T-helper 17 cell (primary cell): ENCODE data around the gene KDM8. TPM values are rescaled to one million over a fixed set of nuclear protein-coding genes. Genes with fewer than 3 reads are reported as not detected.
"Not testable (repeated sequence)": the region's sequence is repeated elsewhere in the genome, so short reads cannot be mapped to it uniquely, and the experiment has no call there.

Experiments
- ATAC-seq: fragments of 150-1000 bp; cut with Tn5 transposase; 2 replicates; pipeline ENCODE4 v1.10.0; 2021; ENCODE audit warnings: mild to moderate bottlenecking, moderate library complexity
- DNase-seq, 3 donors: peaks; one replicate each; pipeline versions ENCODE4 v3.0.0 to v3.0.0-alpha.2; 2020 to 2021
- H3K9me3 ChIP-seq: one replicate; pipeline ENCODE4 v1.7.0; 2013; ENCODE audit warnings: low read length, mild to moderate bottlenecking; ENCODE audit not compliant: control insufficient read depth, poor library complexity, severe bottlenecking
- H3K27ac Mint-ChIP-seq: one replicate; pipeline ENCODE4 v1.8.0; 2022; ENCODE audit warnings: mild to moderate bottlenecking, moderate library complexity, mixed read lengths
- H3K27me3 Mint-ChIP-seq: one replicate; pipeline ENCODE4 v1.8.0; 2022; ENCODE audit warnings: mixed read lengths
- H3K36me3 Mint-ChIP-seq: one replicate; pipeline ENCODE4 v1.8.0; 2022; ENCODE audit warnings: low read depth, mixed read lengths
- H3K4me1 Mint-ChIP-seq: one replicate; pipeline ENCODE4 v1.8.0; 2022; ENCODE audit warnings: mild to moderate bottlenecking, mixed read lengths
- H3K4me3 Mint-ChIP-seq: one replicate; pipeline ENCODE4 v1.8.0; 2022; ENCODE audit warnings: mild to moderate bottlenecking, moderate library complexity, mixed read lengths
- total RNA-seq, 4 donors: library from RNA in 2 of 4; stranded (reverse) in 2 of 4; gene quantifications; one replicate each; pipeline ENCODE4 v1.2.3 and lab custom pipeline; 2022 to 2026

KDM8 gene
- total RNA-seq, 2 donors from 2014 or later, result 11.6 to 11.9 TPM

DNA sequence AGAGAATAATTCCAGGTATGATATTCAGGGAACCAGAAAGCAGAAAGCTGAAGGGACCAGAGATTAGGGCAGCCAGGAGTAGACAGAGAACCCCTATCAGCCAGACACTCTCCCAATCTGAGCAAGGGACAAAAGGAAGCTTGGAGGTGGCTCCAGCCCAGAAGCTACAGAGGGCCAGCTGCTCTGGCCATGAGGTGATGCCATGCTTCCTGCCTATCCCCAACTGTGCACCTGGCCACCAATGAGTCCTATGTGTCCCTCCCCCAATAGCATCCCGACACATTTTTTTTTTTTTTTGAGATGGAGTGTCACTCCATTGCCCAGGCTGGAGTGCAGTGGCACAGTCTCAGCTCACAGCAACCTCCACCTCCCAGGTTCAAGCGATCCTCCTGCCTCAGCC is 35.3 kb downstream of the KDM8 start:
- DNase-seq, result no peak
- no peak for ATAC-seq
- H3K27ac Mint-ChIP-seq, result peak overlapping the region; percentile 100
- H3K4me3 Mint-ChIP-seq, result peak overlapping the region; percentile 89
- H3K9me3 ChIP-seq, result no peaks in the 10 kb centered on the region
- no peaks in the 10 kb centered on the region for H3K27me3 Mint-ChIP-seq
- H3K36me3 Mint-ChIP-seq, result no peaks in the 10 kb centered on the region
- H3K4me1 Mint-ChIP-seq, result peaks cover 53% of the 10 kb centered on the region

- DNase-seq (no peak), ATAC-seq (no peak)
- H3K36me3 Mint-ChIP-seq, result no peaks in the 10 kb centered on the region
- H3K27ac Mint-ChIP-seq, result peak overlapping the region; percentile 100
- no peaks in the 10 kb centered on the region for H3K9me3 ChIP-seq
- H3K27me3 Mint-ChIP-seq, result no peaks in the 10 kb centered on the region
- H3K4me3 Mint-ChIP-seq, result no peak overlapping the region
- H3K4me1 Mint-ChIP-seq, result peaks cover 53% of the 10 kb centered on the region
Observed at GRCh38 chr16:27239026-27239425, 35.7 kb downstream of the KDM8 start.

DNA sequence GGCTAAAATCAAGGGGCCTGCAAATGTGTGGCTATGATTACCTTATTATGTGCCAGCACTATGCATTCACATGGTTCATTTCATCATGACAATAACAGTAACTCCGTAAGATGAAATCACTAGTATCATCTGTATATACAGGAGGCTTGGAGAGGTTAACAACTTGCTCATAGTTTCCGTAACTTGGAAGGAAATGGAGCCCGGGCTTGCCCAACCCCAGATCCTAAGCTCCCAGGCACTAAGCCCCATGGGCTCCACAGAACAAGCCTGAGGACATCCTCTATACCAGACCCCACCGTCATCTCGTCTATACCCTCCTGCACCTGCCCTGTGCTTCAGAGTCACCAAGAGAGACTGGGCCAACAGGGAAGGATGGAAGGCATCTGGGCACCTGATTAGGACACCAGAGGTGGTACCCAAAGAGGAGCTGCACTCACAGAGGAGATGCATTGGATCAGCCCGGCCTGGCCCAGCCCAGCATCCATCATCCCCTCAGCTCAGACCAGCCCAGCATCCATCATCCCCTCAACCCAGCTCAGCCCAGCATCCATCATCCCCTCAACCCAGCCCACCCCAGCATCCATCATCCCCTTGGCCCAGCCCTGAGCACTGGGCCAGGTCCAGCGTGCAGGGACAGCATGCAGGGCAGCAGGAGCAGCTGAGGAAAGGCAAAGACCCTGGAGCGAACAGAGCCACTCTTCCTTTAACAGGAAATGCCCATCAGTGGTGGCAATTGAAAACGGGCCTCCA is 36.8 kb downstream of the KDM8 start:
- H3K9me3 ChIP-seq, result no peaks in the 10 kb centered on the region
- peak overlapping the region; percentile 100 for H3K27ac Mint-ChIP-seq
- ATAC-seq (no peak), DNase-seq (no peak)
- H3K36me3 Mint-ChIP-seq, result peaks cover 3% of the 10 kb centered on the region
- peaks cover 55% of the 10 kb centered on the region for H3K4me1 Mint-ChIP-seq
- no peaks in the 10 kb centered on the region for H3K27me3 Mint-ChIP-seq
- H3K4me3 Mint-ChIP-seq, result no peak overlapping the region

DNA sequence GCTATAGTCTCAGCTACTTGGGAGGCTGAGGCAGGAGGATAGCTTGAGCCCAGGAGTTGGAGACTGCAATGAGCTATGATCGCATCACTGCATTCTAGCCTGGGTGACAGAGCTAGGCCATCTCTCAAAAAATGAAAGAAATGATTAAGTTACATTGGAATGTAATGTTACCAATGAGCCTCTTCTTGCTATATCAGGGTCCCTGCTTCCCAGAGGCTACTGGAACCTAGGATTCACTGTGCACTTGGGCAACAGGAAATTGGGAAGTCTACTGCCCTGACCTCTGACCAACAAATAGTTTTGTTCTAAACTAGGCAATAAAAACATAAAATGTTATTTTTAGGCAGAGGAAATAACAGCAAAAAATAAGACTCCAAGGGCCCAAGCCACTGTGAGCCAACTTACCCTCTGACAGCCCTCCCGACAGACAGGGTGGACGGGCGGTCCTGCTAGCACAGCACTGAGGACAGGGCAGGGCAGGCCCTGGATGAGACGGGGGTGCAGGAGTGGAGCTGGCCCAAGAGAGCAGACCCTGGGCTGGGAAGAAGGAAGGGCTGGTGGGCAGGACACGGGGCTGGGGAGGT is 37.7 kb downstream of the KDM8 start:
- DNase-seq (no peak), ATAC-seq (no peak)
- no peaks in the 10 kb centered on the region for H3K9me3 ChIP-seq
- H3K4me1 Mint-ChIP-seq, result peaks cover 50% of the 10 kb centered on the region
- H3K27ac Mint-ChIP-seq, result peak overlapping the region; percentile 100
- H3K4me3 Mint-ChIP-seq, result no peak overlapping the region
- peaks cover 3% of the 10 kb centered on the region for H3K36me3 Mint-ChIP-seq
- H3K27me3 Mint-ChIP-seq, result no peaks in the 10 kb centered on the region

- ATAC-seq (no peak), DNase-seq (no peak)
- H3K4me1 Mint-ChIP-seq, result peaks cover 52% of the 10 kb centered on the region
- H3K27ac Mint-ChIP-seq, result no peak overlapping the region
- H3K36me3 Mint-ChIP-seq, result peaks cover 3% of the 10 kb centered on the region
- no peaks in the 10 kb centered on the region for H3K9me3 ChIP-seq
- no peaks in the 10 kb centered on the region for H3K27me3 Mint-ChIP-seq
- H3K4me3 Mint-ChIP-seq, result no peak overlapping the region
Observed at GRCh38 chr16:27241658-27242057, 38.3 kb downstream of the KDM8 start.

DNA sequence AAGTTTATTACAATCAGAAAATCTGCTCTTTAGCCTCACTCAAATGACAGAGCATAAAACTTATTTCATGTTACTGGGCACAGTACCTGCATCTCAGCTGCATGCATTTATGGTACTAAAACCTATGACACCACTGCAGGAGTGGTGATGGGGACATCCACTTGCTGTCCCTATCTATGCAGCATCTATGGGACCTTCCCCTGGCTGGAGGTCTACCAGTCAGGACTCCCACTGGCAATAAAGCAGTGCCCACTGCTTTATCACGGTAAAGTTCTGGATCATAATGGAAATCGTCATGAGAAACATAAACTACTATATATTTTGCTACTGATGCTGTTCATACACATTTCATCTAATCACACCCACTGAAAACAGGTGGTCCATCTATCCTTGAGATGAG is 39.1 kb downstream of the KDM8 start:
- peak overlapping the region; percentile 62 for H3K4me3 Mint-ChIP-seq
- H3K27ac Mint-ChIP-seq, result peak overlapping the region; percentile 84
- no peaks in the 10 kb centered on the region for H3K9me3 ChIP-seq
- no peaks in the 10 kb centered on the region for H3K27me3 Mint-ChIP-seq
- peaks cover 47% of the 10 kb centered on the region for H3K4me1 Mint-ChIP-seq
- peaks cover 3% of the 10 kb centered on the region for H3K36me3 Mint-ChIP-seq
- ATAC-seq, result no peak
- no peak for DNase-seq

DNA sequence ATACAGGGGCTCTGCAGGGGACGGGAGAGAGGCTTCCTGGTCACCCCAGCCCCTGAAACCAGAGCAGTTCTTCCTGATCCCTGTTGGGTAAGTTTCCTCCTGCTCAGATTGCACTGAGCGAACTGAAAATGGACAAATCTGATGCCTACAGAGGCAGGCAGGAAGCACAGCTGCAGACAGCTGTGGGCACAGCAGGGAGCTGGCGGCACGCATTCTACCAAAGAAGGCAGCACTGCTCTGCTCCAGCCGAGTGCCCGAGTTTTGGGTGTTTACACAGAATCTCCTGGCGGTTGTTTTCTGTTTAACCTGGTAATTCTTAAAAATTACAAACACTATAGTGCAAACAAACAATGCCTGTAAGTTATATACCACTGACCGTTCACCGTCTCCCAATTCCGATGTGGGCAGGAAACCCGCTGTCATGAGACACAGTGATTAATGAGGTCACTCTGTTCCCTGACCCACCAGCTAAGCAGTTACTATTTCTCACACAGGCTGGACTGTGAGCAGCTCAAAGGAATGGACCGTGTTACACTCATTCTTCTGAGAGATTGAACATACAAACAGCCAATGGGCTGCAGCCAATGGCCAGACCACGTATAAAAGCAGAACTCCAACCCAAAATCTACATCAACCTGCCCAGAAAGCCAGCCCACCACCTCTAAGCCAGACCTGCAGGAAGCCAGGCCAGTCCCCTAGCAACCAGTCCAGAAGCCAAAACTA is 39.7 kb downstream of the KDM8 start:
- Mint-ChIP-seq H3K36me3 (peaks cover 3% of the 10 kb centered on the region), H3K27me3 (no peaks in the 10 kb centered on the region), H3K4me1 (peaks cover 42% of the 10 kb centered on the region), H3K27ac (peak overlapping the region; percentile 84), H3K4me3 (peak overlapping the region; percentile 62)
- ATAC-seq (peak; percentile 77), DNase-seq (no peak)
- no peaks in the 10 kb centered on the region for H3K9me3 ChIP-seq

DNA sequence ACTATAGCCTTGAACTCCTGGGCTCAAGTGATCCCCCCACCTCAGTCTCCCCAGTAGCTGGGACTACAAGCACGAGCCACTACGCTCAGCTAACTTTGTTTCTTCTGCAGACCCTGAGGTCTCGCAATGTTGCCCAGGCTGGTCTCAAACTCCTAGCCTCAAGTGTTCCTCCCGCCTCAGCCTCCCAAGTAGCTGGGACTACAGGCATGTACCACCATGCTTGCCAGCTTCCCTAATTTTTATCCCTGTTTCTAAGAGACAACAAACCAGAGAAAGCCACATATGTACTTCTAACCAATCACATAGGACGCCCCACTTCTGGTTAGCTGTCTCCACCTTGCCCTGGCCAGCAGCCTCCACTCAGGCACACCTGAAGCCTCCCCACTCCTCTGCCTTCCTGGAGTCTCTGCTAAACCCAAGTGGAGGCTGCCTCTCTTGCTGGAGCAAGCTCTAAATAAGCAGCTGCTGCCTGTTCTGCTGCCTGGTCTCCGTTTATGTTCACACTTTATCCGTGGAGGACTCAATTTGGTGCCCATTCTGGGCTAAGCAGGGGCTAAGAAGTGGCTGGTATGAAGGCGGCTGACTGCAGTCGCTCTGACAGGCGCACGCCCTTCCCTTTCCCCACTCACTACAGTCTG is 40.5 kb downstream of the KDM8 start:
- Mint-ChIP-seq H3K27ac (peak overlapping the region; percentile 84), H3K27me3 (no peaks in the 10 kb centered on the region), H3K4me1 (peaks cover 34% of the 10 kb centered on the region), H3K36me3 (peaks cover 5% of the 10 kb centered on the region), H3K4me3 (peak overlapping the region; percentile 76)
- ATAC-seq, result no peak
- DNase-seq, result no peak
- no peaks in the 10 kb centered on the region for H3K9me3 ChIP-seq

DNA sequence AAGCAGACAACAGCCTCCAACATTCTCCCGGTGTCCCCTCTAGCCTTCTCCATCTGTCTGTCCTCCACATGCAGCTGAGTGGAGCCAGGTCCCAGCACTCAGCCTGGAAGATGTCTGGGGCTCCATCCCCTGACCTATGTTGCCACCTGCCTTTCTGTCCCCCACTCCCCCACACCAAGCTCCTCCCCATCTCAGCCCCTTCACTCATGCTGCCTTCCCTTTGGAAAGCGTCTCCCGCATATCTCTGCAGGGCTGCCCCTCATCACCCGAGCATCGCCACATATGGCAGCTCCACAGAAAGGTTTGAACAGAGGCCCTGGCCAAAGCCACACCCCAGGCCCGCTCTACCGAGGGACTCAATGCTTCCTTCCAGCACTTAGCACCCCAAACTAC is 41.0 kb downstream of the KDM8 start:
- DNase-seq, result no peak
- H3K27ac Mint-ChIP-seq, result peak overlapping the region; percentile 84
- H3K4me1 Mint-ChIP-seq, result peaks cover 33% of the 10 kb centered on the region
- no peaks in the 10 kb centered on the region for H3K9me3 ChIP-seq
- H3K27me3 Mint-ChIP-seq, result no peaks in the 10 kb centered on the region
- H3K36me3 Mint-ChIP-seq, result peaks cover 5% of the 10 kb centered on the region
- no peak for ATAC-seq
- peak overlapping the region; percentile 76 for H3K4me3 Mint-ChIP-seq

DNA sequence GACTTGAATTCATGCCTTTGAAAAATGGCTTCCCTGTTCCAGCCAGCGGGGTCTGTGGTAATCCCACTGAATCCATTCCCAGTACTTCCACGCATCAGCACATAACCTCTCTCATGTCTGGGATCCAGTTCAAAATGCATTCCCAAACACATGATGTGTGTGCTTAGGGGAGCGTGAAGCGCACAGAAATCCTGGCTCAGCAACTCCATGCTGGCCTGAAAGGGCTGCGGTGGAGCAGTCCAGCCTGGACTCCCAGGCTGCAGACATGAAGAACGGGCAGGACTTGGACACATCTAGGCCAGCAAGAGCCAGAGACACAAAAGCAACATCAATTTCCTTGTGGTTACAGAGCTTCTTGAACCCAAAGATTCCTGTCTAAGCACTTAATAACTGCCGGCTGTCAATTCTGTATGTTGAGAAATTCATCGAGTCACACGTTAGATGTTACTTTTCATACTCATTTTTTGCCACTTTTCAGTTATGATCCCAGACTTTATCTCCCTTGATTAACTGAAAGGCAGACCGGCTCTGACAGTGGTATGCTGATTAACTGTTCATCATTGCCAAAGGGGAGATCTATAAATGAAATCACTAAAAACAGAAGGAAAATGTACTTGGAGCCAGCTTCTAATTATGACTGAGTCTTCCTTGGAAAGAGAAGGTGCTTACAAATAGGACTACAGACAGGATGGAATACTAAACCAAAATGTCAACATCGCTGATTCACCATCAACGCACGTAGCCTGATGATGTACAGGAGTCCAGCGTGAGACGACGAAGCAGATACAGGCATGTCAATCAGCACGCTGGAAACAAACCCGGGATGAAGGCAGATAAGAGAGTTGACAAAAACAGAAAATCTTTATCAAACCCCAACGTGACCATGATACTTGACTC is 42.2 kb downstream of the KDM8 start:
- DNase-seq (no peak), ATAC-seq (peak; percentile 48)
- no peaks in the 10 kb centered on the region for H3K9me3 ChIP-seq
- H3K27ac Mint-ChIP-seq, result peak overlapping the region; percentile 91
- H3K4me3 Mint-ChIP-seq, result peak overlapping the region; percentile 49
- H3K27me3 Mint-ChIP-seq, result no peaks in the 10 kb centered on the region
- H3K36me3 Mint-ChIP-seq, result peaks cover 5% of the 10 kb centered on the region
- H3K4me1 Mint-ChIP-seq, result peaks cover 33% of the 10 kb centered on the region

GRCh38 chr16:27246439-27246838 is 43.1 kb downstream of the KDM8 start:
- Mint-ChIP-seq H3K27ac (peak overlapping the region; percentile 91), H3K36me3 (peaks cover 5% of the 10 kb centered on the region), H3K4me1 (peaks cover 33% of the 10 kb centered on the region), H3K27me3 (no peaks in the 10 kb centered on the region), H3K4me3 (no peak overlapping the region)
- ATAC-seq (no peak), DNase-seq (no peak)
- no peaks in the 10 kb centered on the region for H3K9me3 ChIP-seq

DNA sequence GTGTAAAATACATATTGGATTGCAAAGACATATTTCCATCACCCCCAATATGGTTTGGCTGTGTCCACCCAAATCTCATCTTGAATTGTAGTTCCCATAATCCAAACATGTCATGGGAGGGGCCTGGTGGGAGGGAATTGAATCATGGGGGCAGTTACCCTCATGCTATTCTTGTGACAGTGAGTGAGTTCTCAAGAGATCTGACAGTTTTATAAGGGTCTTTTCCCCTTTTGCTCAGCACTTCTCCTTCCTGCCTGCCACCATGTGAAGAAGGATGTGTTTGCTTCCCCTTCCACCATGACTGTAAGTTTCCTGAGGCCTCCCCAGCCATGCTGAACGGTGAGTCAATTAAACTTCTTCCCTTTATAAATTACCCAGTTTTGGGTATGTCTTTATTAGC is 43.8 kb downstream of the KDM8 start:
- H3K4me3 Mint-ChIP-seq, H3K36me3 Mint-ChIP-seq, DNase-seq, H3K9me3 ChIP-seq, H3K27me3 Mint-ChIP-seq, ATAC-seq: not testable (repeated sequence)
- Mint-ChIP-seq H3K4me1 (peaks cover 37% of the 10 kb centered on the region), H3K27ac (peak overlapping the region; percentile 51)
